Activated CD4-positive, alpha-beta T cell treated with anti-CD3 and anti-CD28 coated beads for 36 hours (primary cell): ENCODE data around the gene KRTAP5-4. TPM values are rescaled to one million over a fixed set of nuclear protein-coding genes. Genes with fewer than 3 reads are reported as not detected.
"Not testable (repeated sequence)": the region's sequence is repeated elsewhere in the genome, so short reads cannot be mapped to it uniquely, and the experiment has no call there.

ENCODE experiments used
- ATAC-seq: fragments of 200-7000 bp; cut with Tn5 transposase; one replicate; pipeline ENCODE4 v1.10.0; 2021; ENCODE audit warnings: mild to moderate bottlenecking, moderate library complexity
- CTCF ChIA-PET: fragments of 350-600 bp; sonication (Branson Sonifier 250); formaldehyde crosslinking; loops from one replicate; lab custom pipeline; 2021; ENCODE audit warnings: antibody characterized with exemption; lab: Charles Lee
- POLR2A ChIA-PET: fragments of 350-600 bp; sonication (Branson Sonifier 250); formaldehyde crosslinking; loops from one replicate; lab custom pipeline; 2021; ENCODE audit warnings: antibody characterized with exemption, inconsistent platforms; lab: Charles Lee
- DNase-seq: peaks from one replicate; pipeline ENCODE4 v3.0.0-alpha.2; 2020
- H3K27ac Mint-ChIP-seq: one replicate; pipeline ENCODE4 v1.8.0; 2021; ENCODE audit warnings: mixed read lengths
- H3K27me3 Mint-ChIP-seq: one replicate; pipeline ENCODE4 v1.8.0; 2021; ENCODE audit warnings: mixed read lengths
- H3K36me3 Mint-ChIP-seq: one replicate; pipeline ENCODE4 v1.8.0; 2021; ENCODE audit warnings: low read depth, mixed read lengths
- H3K4me1 Mint-ChIP-seq: one replicate; pipeline ENCODE4 v1.8.0; 2021; ENCODE audit warnings: mixed read lengths
- H3K4me3 Mint-ChIP-seq: one replicate; pipeline ENCODE4 v1.8.0; 2021; ENCODE audit warnings: mild to moderate bottlenecking, moderate library complexity, mixed read lengths
- H3K9me3 Mint-ChIP-seq: one replicate; pipeline ENCODE4 v1.8.0; 2021; ENCODE audit warnings: low read depth, mixed read lengths
- intact Hi-C, 2 experiments: fragments of 100-400 bp; cut with DNase I in 1 of 2; cut with micrococcal nuclease in 1 of 2; formaldehyde crosslinking; loops; one replicate each; pipeline versions ENCODE4 v1.14.2 to v1.15.1; 2022 to 2024; cut with DNase I, micrococcal nuclease
- total RNA-seq, 2 experiments: library from RNA; stranded (reverse); gene quantifications; one replicate each; pipeline ENCODE4 v1.2.3, GENCODE V29; 2021

Gene KRTAP5-4, protein sequence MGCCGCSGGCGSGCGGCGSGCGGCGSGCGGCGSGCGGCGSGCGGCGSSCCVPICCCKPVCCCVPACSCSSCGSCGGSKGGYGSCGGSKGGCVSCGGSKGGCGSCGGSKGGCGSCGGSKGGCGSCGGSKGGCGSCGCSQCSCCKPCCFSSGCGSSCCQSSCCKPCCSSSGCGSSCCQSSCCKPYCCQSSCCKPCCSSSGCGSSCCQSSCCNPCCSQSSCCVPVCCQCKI
- total RNA-seq: not detected

DNA sequence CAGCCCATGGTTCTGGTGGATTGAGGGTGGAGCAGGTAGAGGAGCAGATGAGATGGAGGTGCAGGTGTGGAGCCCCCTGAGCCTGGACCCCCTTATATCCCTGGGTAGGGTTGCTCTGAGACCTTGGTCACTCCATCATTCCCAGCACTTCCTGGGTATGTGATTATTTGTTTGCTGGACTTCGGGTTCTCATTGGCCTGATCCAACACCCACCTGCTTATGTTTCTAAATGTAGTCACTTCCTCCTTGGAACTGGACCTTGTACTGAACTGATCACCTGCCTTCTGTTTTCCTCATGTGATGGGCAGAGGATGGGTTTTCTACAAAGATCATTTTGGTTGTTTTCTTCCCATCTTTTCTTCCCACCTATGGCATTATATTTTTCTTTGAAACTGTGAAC lies at the start of gene KRTAP5-4:
KRTAP5-4 (minus strand) TSS at position 53 of the 400 bp plus-strand sequence; CDS start at position 8, 45 bp downstream.
- intact Hi-C loops: no loop called here
- CTCF ChIA-PET: no interaction called here
- DNase-seq (no peak), ATAC-seq (no peak)
- no peaks in the 10 kb centered on the region for H3K9me3 Mint-ChIP-seq
- H3K4me1 Mint-ChIP-seq: peaks cover 5% of the 10 kb centered on the region
- no peak within 1 kb of the TSS for H3K4me3 Mint-ChIP-seq
- POLR2A ChIA-PET: no interaction called here
- H3K27ac Mint-ChIP-seq: no peak within 1 kb of the TSS
- no peaks in the 10 kb centered on the region for H3K36me3 Mint-ChIP-seq
- peaks cover 5% of the 10 kb centered on the region for H3K27me3 Mint-ChIP-seq

DNA sequence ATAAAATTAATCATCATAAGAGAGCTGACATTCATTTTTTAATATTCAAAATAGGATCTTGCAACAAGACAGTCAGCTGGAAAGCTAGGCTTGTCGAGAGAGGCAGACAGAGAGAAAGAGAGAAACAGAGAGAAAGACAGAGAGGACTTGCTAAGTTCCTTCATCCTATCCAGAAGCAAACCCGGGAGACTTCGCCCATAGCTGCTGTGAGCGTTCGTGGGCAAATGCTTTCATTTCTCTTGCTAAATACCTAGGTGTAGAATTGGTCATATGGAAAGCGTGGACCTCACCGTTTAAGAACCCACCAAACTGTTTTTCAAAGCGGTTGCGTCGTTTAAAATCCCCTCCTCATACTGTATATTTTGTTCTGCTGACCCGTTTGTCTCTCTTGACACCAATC lies 49.7 kb upstream of the KRTAP5-4 start:
- intact Hi-C loops: no loop called here
- ChIA-PET POLR2A (no interaction called here), CTCF (no interaction called here)
- no peak for DNase-seq
- Mint-ChIP-seq H3K4me3 (no peak overlapping the region), H3K36me3 (no peaks in the 10 kb centered on the region), H3K27me3 (peaks cover 32% of the 10 kb centered on the region), H3K27ac (no peak overlapping the region), H3K9me3 (no peaks in the 10 kb centered on the region), H3K4me1 (no peaks in the 10 kb centered on the region)
- no peak for ATAC-seq

DNA sequence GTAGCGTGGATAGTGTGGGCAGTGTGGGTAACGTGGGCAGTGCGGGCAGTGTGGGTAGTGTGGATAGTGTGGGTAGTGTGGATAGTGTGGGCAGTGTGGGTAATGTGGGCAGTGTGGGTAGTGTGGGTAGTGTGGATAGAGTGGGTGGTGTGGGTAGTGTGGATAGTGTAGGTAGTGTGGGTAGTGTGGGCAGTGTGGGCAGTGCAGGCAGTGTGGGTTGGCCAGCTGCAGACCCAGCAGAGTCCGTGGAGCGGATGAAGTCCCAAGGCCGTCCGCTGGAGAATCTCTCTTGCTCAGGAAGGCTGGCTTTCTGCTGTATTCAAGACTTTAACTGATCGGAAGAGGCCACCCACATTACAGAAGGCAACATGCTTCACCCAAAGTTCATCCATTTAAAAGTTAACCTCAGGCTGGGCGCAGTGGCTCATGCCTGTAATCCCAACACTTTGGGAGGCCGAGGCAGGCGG lies 49.0 kb upstream of the KRTAP5-4 start:
- Mint-ChIP-seq H3K36me3 (no peaks in the 10 kb centered on the region), H3K4me1 (no peaks in the 10 kb centered on the region), H3K27me3 (peaks cover 29% of the 10 kb centered on the region), H3K9me3 (no peaks in the 10 kb centered on the region), H3K4me3 (no peak overlapping the region), H3K27ac (no peak overlapping the region)
- ChIA-PET POLR2A (no interaction called here), CTCF (interaction anchor here (1.4 kb wide), 1 partner anchor 18 kb away, joined by 3 read pairs; no protein-coding TSS in a partner anchor)
- intact Hi-C loops: no loop called here
- DNase-seq (no peak), ATAC-seq (no peak)

DNA sequence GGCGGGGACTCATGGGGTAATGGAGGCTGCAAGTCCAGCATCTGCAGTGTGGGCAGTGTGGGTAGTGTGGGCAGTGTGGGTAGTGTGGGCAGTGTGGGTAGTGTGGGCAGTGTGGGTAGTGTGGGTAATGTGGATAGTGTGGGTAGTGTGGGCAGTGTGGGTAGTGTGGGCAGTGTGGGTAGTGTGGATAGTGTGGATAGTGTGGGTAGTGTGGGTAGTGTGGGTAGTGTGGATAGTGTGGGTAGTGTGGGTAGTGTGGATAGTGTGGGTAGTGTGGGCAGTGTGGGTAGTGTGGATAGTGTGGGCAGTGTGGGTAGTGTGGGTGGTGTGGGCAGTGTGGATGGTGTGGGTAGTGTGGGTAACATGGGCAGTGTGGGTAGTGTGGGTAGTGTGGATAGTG lies 48.5 kb upstream of the KRTAP5-4 start:
- H3K27ac Mint-ChIP-seq, H3K4me3 Mint-ChIP-seq, H3K36me3 Mint-ChIP-seq, POLR2A ChIA-PET, ATAC-seq, intact Hi-C loops, H3K4me1 Mint-ChIP-seq, H3K9me3 Mint-ChIP-seq, DNase-seq: not testable (repeated sequence)
- CTCF ChIA-PET: interaction anchor here (1.4 kb wide), 1 partner anchor 18 kb away, joined by 3 read pairs; no protein-coding TSS in a partner anchor
- peaks cover 25% of the 10 kb centered on the region for H3K27me3 Mint-ChIP-seq

DNA sequence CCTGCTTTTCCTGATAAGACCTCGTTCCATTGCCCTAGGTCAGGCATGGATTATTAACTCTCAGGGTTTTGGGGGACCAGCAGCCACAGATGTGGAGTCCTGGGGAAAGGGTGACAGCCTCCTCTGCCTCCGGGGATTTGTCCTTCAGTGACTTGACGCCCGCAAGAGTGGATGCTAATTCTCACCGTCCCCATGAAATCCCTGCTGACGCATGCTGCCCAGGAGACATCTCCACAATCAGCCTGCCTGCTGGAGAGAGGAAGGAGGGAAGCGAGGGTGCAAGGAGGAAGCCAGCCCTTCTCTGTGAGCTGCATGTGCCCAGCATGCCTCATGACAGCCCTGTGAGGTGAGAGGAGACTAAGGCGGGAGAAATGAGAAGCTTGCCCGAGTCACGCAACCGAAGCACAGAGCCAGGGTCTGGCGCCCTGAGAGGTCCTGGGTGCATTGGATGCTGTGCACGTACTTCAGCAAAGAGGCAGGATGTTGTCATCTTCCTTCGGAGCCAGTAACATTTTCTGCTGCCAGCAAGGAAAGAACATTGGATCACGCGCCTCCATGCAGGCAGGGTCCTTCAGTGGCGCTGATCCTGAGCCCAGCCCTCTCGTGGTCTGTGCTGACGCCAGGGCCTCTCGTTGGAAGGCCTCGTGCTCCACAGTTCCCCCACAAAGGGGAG lies 47.7 kb upstream of the KRTAP5-4 start:
- no peak for ATAC-seq
- Mint-ChIP-seq H3K4me3 (no peak overlapping the region), H3K9me3 (no peaks in the 10 kb centered on the region), H3K4me1 (no peaks in the 10 kb centered on the region), H3K27ac (no peak overlapping the region), H3K36me3 (no peaks in the 10 kb centered on the region), H3K27me3 (peaks cover 19% of the 10 kb centered on the region)
- ChIA-PET CTCF (interaction anchor here (0.6 to 1.4 kb wide), 2 partner anchors 17 to 236 kb away, joined by 3 read pairs; no protein-coding TSS in a partner anchor), POLR2A (no interaction called here)
- no peak for DNase-seq
- intact Hi-C loops: no loop called here

DNA sequence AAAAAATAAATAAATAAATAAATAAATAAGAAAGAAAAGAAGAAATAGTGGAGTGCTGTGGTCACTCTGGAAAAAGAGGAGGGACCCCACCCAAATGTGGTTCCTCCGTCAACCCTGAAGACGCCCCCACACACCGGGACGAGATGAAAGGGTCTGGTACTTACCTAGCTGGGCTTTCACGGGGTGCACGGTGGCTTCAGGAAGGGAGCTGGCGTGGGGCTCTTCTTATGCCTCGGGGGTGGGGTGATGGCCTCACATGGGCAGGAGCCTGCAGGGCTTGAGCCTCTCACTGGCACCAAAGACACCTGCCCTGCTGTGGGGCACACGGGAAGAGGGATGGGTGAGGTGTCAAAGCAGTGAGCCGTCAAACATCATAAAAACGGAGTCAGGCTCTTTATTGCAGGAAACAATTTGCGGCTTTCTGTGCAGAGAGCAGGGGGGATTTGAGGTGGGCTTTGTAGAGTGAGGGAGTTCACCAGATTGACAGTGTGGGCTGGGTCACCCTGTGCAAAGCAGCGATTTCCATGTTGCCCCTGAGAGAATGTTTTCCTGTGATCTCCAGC lies 47.1 kb upstream of the KRTAP5-4 start:
- Mint-ChIP-seq H3K9me3 (no peaks in the 10 kb centered on the region), H3K4me1 (no peaks in the 10 kb centered on the region), H3K27me3 (peaks cover 19% of the 10 kb centered on the region), H3K27ac (no peak overlapping the region), H3K4me3 (no peak overlapping the region), H3K36me3 (no peaks in the 10 kb centered on the region)
- ChIA-PET CTCF (interaction anchor here (0.6 kb wide), 1 partner anchor 237 kb away, joined by 3 read pairs; no protein-coding TSS in a partner anchor), POLR2A (no interaction called here)
- intact Hi-C loops: no loop called here
- ATAC-seq (no peak), DNase-seq (no peak)

DNA sequence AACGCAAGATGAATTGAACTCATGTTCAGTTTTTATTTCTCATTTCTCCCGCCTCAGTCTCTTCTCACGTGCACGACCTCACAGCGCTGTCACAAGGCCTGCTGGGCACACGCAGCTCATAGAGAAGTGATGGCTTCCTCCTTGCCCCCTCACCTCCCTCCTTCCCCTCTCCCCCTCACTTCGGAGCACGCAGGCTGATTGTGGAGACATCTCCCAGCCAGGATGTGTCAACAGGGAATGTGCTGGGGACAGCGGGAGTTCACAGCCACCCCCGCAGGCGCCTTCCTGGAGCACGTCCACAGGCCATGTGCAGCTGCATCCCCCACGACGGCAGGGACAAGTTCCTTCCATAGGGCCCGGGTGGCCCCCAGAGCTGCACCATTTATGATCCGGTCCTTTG lies 46.0 kb upstream of the KRTAP5-4 start:
- DNase-seq: no peak
- Mint-ChIP-seq H3K36me3 (no peaks in the 10 kb centered on the region), H3K4me1 (no peaks in the 10 kb centered on the region), H3K27me3 (peaks cover 12% of the 10 kb centered on the region), H3K9me3 (no peaks in the 10 kb centered on the region), H3K27ac (no peak overlapping the region), H3K4me3 (no peak overlapping the region)
- intact Hi-C loops: no loop called here
- ChIA-PET POLR2A (no interaction called here), CTCF (no interaction called here)
- ATAC-seq: no peak

DNA sequence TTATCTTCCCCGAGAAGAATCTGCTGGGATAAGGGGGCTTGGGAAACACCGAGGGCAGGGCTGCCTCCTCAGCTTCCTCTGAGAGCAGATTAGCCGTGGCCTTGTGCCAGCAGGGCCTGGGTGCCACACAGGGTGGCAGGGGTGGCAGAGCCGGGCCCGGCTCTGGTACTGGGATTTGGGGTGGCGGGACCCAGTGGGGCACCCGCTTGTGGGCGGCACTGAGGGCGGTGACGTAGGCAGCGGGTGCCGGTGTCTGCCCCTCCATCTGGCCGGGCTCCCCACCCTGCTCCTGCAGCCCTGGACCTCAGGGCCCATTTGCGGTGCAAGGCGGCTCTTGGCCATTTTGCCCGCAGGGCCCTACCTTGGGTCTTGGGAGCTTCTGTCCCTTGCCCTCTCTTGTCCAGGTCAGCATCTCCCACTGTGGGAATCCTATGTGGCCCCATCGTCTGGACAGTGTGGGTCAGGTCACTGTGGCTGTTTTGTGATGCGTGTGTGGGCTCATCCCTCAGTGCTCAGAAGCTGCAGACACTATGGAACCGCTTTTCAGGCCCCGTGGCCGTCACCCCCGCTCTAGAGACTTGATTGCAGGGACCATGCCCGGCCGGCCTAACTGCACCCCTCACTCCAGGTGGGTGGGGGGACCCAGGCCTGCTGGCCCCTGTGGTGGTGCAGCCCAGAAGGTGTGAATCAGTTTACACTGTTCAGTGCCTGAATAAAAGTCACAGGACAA lies 45.3 kb upstream of the KRTAP5-4 start:
- no peaks in the 10 kb centered on the region for H3K9me3 Mint-ChIP-seq
- POLR2A ChIA-PET: no interaction called here
- ATAC-seq (no peak), DNase-seq (no peak)
- intact Hi-C loops: no loop called here
- H3K4me1 Mint-ChIP-seq: no peaks in the 10 kb centered on the region
- no peak overlapping the region for H3K4me3 Mint-ChIP-seq
- CTCF ChIA-PET: no interaction called here
- no peak overlapping the region for H3K27ac Mint-ChIP-seq
- H3K27me3 Mint-ChIP-seq: peaks cover 12% of the 10 kb centered on the region
- H3K36me3 Mint-ChIP-seq: no peaks in the 10 kb centered on the region

DNA sequence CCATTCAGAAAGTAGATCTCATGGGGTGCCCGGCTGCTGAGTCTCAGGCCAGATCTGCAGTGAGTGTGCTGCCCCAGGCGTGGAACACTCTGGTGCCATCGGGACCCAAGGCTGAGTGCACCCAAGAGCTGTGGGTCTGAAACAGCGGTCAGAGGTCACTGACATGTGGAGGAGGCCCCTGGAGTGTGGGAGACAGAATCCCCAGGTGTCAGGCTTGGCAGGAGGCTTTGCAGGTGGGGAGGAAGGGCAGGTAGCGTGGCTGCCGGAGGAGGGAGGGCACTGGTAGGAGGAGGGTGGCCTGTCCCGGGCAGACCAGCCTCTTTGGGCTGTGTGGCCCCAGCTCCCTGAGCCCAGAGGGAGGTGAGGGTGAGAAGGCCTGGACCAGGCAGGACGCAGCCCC lies 43.4 kb upstream of the KRTAP5-4 start:
- DNase-seq (no peak), ATAC-seq (no peak)
- intact Hi-C loops: no loop called here
- ChIA-PET POLR2A (no interaction called here), CTCF (no interaction called here)
- H3K4me1 Mint-ChIP-seq: peaks cover 12% of the 10 kb centered on the region
- no peak overlapping the region for H3K4me3 Mint-ChIP-seq
- no peak overlapping the region for H3K27ac Mint-ChIP-seq
- H3K27me3 Mint-ChIP-seq: peaks cover 14% of the 10 kb centered on the region
- H3K9me3 Mint-ChIP-seq: no peaks in the 10 kb centered on the region
- H3K36me3 Mint-ChIP-seq: no peaks in the 10 kb centered on the region

DNA sequence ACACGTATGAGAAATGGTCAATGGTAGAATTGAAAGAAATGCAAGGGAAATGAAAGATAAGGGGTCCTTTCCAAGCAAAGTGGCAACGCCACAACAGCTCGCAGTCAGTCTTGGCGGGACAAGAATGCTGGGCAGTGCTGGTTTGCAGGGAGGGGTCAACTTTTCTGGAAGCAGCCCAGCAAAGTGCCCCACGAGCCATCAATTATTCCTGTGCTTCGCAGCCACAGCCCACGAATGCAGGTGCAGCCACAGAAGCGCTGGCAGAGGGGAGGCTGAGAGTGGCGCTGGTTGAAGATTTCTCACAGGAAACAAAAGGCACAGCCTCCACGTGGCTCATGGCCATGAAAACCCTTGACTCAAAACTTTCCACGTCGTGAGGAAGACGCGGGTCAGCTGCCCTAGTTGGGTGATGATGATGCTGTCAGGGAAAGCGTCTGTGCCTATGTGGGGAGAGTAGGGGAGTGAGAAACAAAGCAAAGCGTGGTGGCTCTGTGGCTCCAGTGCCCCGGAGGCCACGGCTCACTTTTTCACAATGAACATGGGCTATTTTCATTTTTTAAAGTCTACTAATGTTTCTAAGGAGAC lies 40.9 kb upstream of the KRTAP5-4 start:
- H3K27me3 Mint-ChIP-seq: peaks cover 14% of the 10 kb centered on the region
- POLR2A ChIA-PET, H3K9me3 Mint-ChIP-seq: not testable (repeated sequence)

More for the DNA sequence above, 40.9 kb upstream of the KRTAP5-4 start:
- ATAC-seq (peak; percentile 26), DNase-seq (peak; percentile 21)
- intact Hi-C loops, CTCF ChIA-PET, H3K27ac Mint-ChIP-seq, H3K4me3 Mint-ChIP-seq, H3K36me3 Mint-ChIP-seq: not testable (repeated sequence)
- peaks cover 25% of the 10 kb centered on the region for H3K4me1 Mint-ChIP-seq
